Skeletal muscle satellite cell (primary cell): ENCODE data around the gene UBN1.

Experiments used
- H3K27me3 ChIP-seq: 2 replicates; pipeline ENCODE4 v1.7.0; 2013; ENCODE audit warnings: low read length; ENCODE audit not compliant: control insufficient read depth, insufficient read depth
- H3K36me3 ChIP-seq: 2 replicates; pipeline ENCODE4 v1.7.0; 2013; ENCODE audit warnings: mild to moderate bottlenecking, control low read depth, low read length; ENCODE audit not compliant: insufficient read depth
- H3K4me1 ChIP-seq: 2 replicates; pipeline ENCODE4 v1.7.0; 2013; ENCODE audit warnings: low read length; ENCODE audit not compliant: control insufficient read depth, insufficient read depth
- H3K4me2 ChIP-seq: 2 replicates; pipeline ENCODE4 v1.7.0; 2013; ENCODE audit warnings: mild to moderate bottlenecking, low read length
- H3K4me3 ChIP-seq: 2 replicates; pipeline ENCODE4 v1.7.0; 2013; ENCODE audit warnings: low read length
- H3K9ac ChIP-seq: 2 replicates; pipeline ENCODE4 v1.7.0; 2013; ENCODE audit warnings: mild to moderate bottlenecking, low read depth, low read length, moderate library complexity
- H3K9me3 ChIP-seq: replicated peaks from 2 replicates; pipeline ENCODE4 v1.7.0; 2013; ENCODE audit warnings: mild to moderate bottlenecking, control low read depth, low read length

The UBN1 gene

GRCh38 chr16:4879049-4879448 is 31.8 kb downstream of the UBN1 start:
- Histone ChIP-seq H3K4me1 (peaks cover 23% of the 10 kb centered on the region), H3K4me2 (no peak overlapping the region), H3K27me3 (no peaks in the 10 kb centered on the region), H3K4me3 (no peak overlapping the region), H3K36me3 (peaks cover 87% of the 10 kb centered on the region), H3K9ac (no peak overlapping the region), H3K9me3 (no peaks in the 10 kb centered on the region)

GRCh38 chr16:4880006-4880580 is 32.8 kb downstream of the UBN1 start:
- H3K36me3 ChIP-seq: peaks cover 87% of the 10 kb centered on the region
- H3K4me3 ChIP-seq: no peak overlapping the region
- H3K27me3 ChIP-seq: no peaks in the 10 kb centered on the region
- H3K4me2 ChIP-seq: no peak overlapping the region
- H3K9me3 ChIP-seq: no peaks in the 10 kb centered on the region
- peaks cover 23% of the 10 kb centered on the region for H3K4me1 ChIP-seq
- no peak overlapping the region for H3K9ac ChIP-seq

- no peaks in the 10 kb centered on the region for H3K9me3 ChIP-seq
Measured at GRCh38 chr16:4882000-4882632, 34.8 kb downstream of the UBN1 start.

GRCh38 chr16:4882633-4883285 is 35.5 kb downstream of the UBN1 start:
- no peak overlapping the region for H3K4me3 ChIP-seq
- H3K27me3 ChIP-seq: no peaks in the 10 kb centered on the region
- no peaks in the 10 kb centered on the region for H3K9me3 ChIP-seq
- H3K36me3 ChIP-seq: peaks cover 89% of the 10 kb centered on the region
- no peak overlapping the region for H3K9ac ChIP-seq
- H3K4me2 ChIP-seq: no peak overlapping the region
- H3K4me1 ChIP-seq: peaks cover 23% of the 10 kb centered on the region

More at GRCh38 chr16:4882000-4882632, 34.8 kb downstream of the UBN1 start:
- Histone ChIP-seq H3K9ac (no peak overlapping the region), H3K4me1 (peaks cover 23% of the 10 kb centered on the region), H3K27me3 (no peaks in the 10 kb centered on the region), H3K4me3 (no peak overlapping the region), H3K36me3 (peaks cover 89% of the 10 kb centered on the region), H3K4me2 (no peak overlapping the region)

GRCh38 chr16:4883501-4883900 is 36.2 kb downstream of the UBN1 start:
- Histone ChIP-seq H3K9me3 (no peaks in the 10 kb centered on the region), H3K4me2 (no peak overlapping the region), H3K4me1 (peaks cover 23% of the 10 kb centered on the region), H3K36me3 (peaks cover 86% of the 10 kb centered on the region), H3K4me3 (no peak overlapping the region), H3K9ac (no peak overlapping the region), H3K27me3 (no peaks in the 10 kb centered on the region)

- Histone ChIP-seq H3K9ac (no peak overlapping the region), H3K4me2 (no peak overlapping the region), H3K9me3 (no peaks in the 10 kb centered on the region), H3K36me3 (peaks cover 82% of the 10 kb centered on the region), H3K4me1 (peaks cover 16% of the 10 kb centered on the region), H3K4me3 (no peak overlapping the region), H3K27me3 (no peaks in the 10 kb centered on the region)
Measured at GRCh38 chr16:4884209-4884608, 36.9 kb downstream of the UBN1 start.

GRCh38 chr16:4884972-4885874 is 37.9 kb downstream of the UBN1 start:
- H3K4me3 ChIP-seq: no peak overlapping the region
- H3K27me3 ChIP-seq: no peaks in the 10 kb centered on the region
- no peak overlapping the region for H3K4me2 ChIP-seq
- H3K9ac ChIP-seq: no peak overlapping the region
- peaks cover 13% of the 10 kb centered on the region for H3K4me1 ChIP-seq
- peaks cover 78% of the 10 kb centered on the region for H3K36me3 ChIP-seq
- H3K9me3 ChIP-seq: no peaks in the 10 kb centered on the region

GRCh38 chr16:4886151-4886550 is 38.9 kb downstream of the UBN1 start:
- Histone ChIP-seq H3K4me2 (no peak overlapping the region), H3K9ac (no peak overlapping the region), H3K27me3 (no peaks in the 10 kb centered on the region), H3K9me3 (no peaks in the 10 kb centered on the region), H3K4me1 (peaks cover 13% of the 10 kb centered on the region), H3K36me3 (peaks cover 68% of the 10 kb centered on the region), H3K4me3 (no peak overlapping the region)

- H3K36me3 ChIP-seq: peaks cover 47% of the 10 kb centered on the region
- H3K9ac ChIP-seq: no peak overlapping the region
- H3K27me3 ChIP-seq: no peaks in the 10 kb centered on the region
Measured at GRCh38 chr16:4888428-4889135, 41.3 kb downstream of the UBN1 start.

GRCh38 chr16:4890026-4890425 is 42.7 kb downstream of the UBN1 start:
- H3K36me3 ChIP-seq: peaks cover 33% of the 10 kb centered on the region
- no peak overlapping the region for H3K4me3 ChIP-seq
- peaks cover 10% of the 10 kb centered on the region for H3K4me1 ChIP-seq
- no peaks in the 10 kb centered on the region for H3K27me3 ChIP-seq
- no peak overlapping the region for H3K4me2 ChIP-seq
- no peak overlapping the region for H3K9ac ChIP-seq
- H3K9me3 ChIP-seq: no peaks in the 10 kb centered on the region

More at GRCh38 chr16:4888428-4889135, 41.3 kb downstream of the UBN1 start:
- Histone ChIP-seq H3K4me1 (peaks cover 10% of the 10 kb centered on the region), H3K4me3 (no peak overlapping the region), H3K9me3 (no peaks in the 10 kb centered on the region), H3K4me2 (no peak overlapping the region)

- no peaks in the 10 kb centered on the region for H3K9me3 ChIP-seq
- H3K4me3 ChIP-seq: no peak overlapping the region
- H3K27me3 ChIP-seq: peaks cover under 1% of the 10 kb centered on the region
- no peak overlapping the region for H3K9ac ChIP-seq
- H3K4me1 ChIP-seq: peaks cover 10% of the 10 kb centered on the region
- H3K4me2 ChIP-seq: no peak overlapping the region
- H3K36me3 ChIP-seq: peaks cover 26% of the 10 kb centered on the region
Measured at GRCh38 chr16:4890686-4891085, 43.4 kb downstream of the UBN1 start.
